Measurements from ENCODE around the gene ADORA1.

DNA sequence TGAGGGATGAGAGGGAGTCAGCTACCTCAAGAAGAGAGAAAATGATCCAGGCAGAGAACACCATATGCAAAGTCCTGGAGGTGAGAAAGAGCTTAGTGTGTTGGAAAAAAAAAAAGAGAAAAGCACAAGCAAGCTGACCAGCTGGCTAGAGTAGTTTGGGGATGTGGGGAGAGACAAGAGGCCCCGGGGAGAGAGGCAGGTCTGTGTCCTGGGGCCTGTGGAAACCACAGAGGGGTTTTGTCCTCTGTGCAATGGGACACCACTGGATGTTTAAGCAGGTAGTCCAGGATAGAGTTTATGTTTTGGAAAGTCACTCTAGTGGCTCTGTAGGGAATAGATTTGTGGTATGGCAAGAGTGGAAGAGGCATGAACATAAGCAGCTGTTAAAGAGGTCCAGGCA is 73.4 kb downstream of the ADORA1 start:
- TF ChIP-seq, protein P1, sequence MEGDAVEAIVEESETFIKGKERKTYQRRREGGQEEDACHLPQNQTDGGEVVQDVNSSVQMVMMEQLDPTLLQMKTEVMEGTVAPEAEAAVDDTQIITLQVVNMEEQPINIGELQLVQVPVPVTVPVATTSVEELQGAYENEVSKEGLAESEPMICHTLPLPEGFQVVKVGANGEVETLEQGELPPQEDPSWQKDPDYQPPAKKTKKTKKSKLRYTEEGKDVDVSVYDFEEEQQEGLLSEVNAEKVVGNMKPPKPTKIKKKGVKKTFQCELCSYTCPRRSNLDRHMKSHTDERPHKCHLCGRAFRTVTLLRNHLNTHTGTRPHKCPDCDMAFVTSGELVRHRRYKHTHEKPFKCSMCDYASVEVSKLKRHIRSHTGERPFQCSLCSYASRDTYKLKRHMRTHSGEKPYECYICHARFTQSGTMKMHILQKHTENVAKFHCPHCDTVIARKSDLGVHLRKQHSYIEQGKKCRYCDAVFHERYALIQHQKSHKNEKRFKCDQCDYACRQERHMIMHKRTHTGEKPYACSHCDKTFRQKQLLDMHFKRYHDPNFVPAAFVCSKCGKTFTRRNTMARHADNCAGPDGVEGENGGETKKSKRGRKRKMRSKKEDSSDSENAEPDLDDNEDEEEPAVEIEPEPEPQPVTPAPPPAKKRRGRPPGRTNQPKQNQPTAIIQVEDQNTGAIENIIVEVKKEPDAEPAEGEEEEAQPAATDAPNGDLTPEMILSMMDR (IDR thresholded peaks at IDR 0.05), result no peak
- no peak for TF ChIP-seq POLR2A (IDR thresholded peaks at IDR 0.05)

Measured in thyroid gland (tissue), 4 donors.